ENCODE results near the gene CCL24.

DNA sequence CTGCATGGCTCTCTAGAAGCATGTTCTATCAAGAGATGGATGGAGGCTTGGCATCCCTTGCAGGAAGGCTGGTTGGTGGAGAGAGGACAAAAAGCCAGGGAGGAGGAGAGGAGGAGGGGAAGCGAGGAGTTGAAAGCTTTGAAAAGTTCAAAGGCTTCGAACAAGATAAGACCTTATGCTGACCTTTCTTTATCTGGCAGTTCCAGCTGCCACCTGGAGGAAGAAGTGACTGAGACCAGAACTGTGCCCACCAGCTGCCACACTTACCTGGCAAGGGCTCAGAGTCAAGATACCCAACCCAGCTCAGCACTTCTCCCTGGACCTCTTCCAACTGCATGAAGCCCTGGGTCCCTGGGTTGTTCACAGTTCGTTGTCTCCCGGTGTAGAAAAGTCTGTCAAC lies 14.8 kb downstream of the CCL24 start:
- TF ChIP-seq POLR2A (IDR thresholded peaks at IDR 0.05; ENCODE audit: low read length) (no peak), GATA1 (IDR thresholded peaks at IDR 0.05; ENCODE audit: low read depth, low read length) (no peak)

Measured in erythroblast (primary cell).